Activated CD8-positive, alpha-beta memory T cell treated with anti-CD3 and anti-CD28 coated beads for 36 hours (primary cell): ENCODE measurements around the gene COL3A1. TPM values are rescaled to one million over a fixed set of nuclear protein-coding genes. Genes with fewer than 3 reads are reported as not detected.

Experiments used
- CTCF ChIA-PET: fragments of 350-600 bp; sonication (Branson Sonifier 250); formaldehyde crosslinking; loops from one replicate; lab custom pipeline; 2021; ENCODE audit warnings: antibody characterized with exemption; lab: Charles Lee
- POLR2A ChIA-PET: fragments of 350-600 bp; sonication (Branson Sonifier 250); formaldehyde crosslinking; loops from one replicate; lab custom pipeline; 2021; ENCODE audit warnings: antibody characterized with exemption; lab: Charles Lee
- total RNA-seq, 2 experiments: library from RNA; stranded (reverse); gene quantifications; one replicate each; pipeline ENCODE4 v1.2.3, GENCODE V29; 2021

COL3A1 gene
- under 1 TPM in 1 of 2 experiments, not detected in 1; 0.13 TPM for total RNA-seq

DNA sequence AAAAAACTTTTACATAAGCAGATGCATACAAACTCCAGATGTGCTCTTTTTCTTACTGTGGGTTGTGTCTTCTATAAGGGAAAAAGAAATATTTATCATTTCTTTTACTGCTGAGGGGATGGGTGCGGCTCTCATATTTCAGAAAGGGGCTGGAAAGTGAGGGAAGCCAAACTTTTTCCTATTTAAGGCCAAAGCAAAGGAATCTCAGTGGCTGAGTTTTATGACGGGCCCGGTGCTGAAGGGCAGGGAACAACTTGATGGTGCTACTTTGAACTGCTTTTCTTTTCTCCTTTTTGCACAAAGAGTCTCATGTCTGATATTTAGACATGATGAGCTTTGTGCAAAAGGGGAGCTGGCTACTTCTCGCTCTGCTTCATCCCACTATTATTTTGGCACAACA is at the start of gene COL3A1:
Gene COL3A1 (plus strand): TSS at position 210 of the 400 bp plus-strand sequence. CDS start 117 bp downstream, at position 327.
- ChIA-PET CTCF (no interaction called here), POLR2A (no interaction called here)

DNA sequence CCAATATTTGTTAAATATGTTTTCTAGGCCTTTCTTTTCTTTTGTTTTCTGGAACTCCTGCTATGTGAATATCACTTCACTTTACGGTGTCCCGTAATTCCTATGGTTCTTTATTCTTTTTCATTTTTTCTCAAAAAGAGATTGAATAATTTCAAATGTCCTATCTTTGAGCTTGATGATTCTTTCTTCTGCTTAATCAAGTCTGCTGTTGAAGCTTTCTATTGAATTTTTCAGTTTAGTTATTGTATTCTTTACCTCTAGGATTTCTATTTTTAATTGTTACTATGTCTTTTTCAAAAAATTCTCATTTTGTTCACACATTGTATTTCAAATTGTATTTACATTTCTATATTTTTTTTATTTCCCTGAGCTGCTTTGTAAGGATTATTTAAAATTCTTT is 45.5 kb upstream of the COL3A1 start:
- ChIA-PET CTCF (no interaction called here), POLR2A (no interaction called here)

DNA sequence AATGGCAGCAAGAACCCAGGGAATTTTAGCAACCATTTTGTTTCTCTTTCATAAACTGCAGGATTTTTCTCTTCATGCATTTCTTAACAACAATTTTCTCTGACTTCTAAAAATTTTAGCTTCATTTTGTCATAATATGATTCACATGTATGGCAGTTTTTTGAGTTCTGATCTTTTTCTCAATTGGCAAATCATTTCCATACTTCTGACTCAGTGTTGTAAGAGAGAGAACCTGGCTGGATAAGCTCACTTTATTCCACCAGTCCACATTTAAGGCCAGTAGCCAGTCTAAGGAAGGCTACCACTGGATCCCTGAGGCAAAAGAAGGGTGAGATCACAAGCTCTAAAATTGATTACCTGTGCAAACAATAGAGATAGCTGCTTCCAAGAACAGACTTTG is 42.8 kb upstream of the COL3A1 start:
- ChIA-PET CTCF (no interaction called here), POLR2A (no interaction called here)

DNA sequence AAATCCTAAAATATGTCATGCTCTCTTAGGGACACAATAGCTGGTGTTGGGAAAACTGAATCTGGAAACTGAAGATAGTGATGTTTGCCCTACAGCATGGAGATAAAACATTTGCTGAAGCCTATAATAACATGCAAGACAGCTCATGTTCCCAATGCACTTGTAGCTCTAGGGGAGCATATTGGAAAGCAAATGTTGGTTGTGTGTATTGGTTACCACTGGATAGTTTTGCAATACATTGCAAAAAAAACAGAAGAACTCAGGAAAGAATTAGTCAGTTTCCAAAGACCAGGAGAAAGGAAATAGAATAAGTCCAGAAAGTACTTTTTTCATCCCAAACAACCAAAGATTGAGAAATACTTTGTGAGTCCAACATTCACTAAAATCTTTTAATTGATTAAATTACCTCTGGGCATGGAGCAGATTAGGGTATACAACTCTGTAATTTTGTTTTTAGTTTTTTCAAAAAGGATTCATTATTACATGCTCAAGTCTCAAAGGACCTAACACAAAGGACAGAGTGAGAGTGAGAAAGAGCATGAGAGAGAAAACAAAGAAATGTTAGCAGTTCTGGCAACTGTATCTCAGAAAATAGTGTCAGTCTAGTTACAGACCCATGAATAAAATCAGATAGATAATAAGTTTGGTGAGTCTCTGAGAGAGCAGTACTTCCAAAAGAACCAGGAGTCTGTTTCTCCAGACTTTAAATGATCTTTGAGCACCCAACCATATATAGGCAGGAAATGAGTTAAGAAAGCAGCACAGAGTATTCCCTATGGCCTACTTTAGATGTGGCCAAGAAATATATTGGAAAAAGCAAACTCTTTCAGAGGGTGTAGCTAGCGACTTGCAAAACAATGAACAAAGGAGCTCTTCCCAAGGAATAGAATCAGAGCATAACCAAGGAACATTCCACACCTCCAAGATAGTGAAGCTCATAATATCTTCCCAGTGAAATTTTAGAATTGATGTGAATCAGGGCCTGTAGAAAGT is 36.6 kb upstream of the COL3A1 start:
- ChIA-PET CTCF (no interaction called here), POLR2A (no interaction called here)

DNA sequence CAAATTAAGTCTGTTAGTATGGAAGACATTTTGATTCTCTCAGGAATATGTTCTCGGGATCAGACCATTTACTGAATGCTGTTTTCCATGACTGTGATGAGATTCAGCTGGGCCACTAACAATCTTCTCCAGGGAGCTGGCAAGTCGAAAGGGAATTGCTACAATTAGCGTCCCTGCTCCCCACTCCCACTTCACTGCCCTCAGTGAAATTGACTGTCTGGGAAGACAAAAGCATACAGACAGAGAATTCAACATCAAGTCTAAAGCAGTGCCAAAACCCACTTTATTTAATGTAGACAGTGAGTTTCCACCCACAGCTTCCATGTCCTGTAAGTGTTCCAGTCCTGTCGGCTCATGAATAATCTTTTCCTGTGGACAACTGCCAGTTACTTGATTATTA is 34.0 kb upstream of the COL3A1 start:
- ChIA-PET POLR2A (no interaction called here), CTCF (no interaction called here)

DNA sequence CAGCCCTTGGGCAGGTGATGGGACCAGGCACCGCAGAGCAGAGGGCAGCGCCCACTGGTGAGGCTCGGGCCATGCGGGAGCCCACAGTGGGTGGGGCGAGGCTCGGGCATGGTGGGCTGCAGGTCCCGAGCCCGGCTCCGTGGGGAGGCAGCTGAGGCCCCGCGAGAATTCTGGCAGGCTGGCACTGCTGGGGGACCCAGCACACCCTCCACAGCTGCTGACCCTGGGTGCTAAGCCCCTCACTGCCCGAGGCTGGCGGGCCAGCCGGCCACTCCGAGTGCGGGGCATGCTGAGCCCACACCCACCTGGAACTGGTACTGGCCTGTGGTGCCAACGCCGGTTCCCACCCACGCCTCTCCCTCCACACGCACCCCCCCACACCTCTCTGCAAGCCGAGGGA is 29.7 kb upstream of the COL3A1 start:
- POLR2A ChIA-PET = no interaction called here
- CTCF ChIA-PET = no interaction called here

DNA sequence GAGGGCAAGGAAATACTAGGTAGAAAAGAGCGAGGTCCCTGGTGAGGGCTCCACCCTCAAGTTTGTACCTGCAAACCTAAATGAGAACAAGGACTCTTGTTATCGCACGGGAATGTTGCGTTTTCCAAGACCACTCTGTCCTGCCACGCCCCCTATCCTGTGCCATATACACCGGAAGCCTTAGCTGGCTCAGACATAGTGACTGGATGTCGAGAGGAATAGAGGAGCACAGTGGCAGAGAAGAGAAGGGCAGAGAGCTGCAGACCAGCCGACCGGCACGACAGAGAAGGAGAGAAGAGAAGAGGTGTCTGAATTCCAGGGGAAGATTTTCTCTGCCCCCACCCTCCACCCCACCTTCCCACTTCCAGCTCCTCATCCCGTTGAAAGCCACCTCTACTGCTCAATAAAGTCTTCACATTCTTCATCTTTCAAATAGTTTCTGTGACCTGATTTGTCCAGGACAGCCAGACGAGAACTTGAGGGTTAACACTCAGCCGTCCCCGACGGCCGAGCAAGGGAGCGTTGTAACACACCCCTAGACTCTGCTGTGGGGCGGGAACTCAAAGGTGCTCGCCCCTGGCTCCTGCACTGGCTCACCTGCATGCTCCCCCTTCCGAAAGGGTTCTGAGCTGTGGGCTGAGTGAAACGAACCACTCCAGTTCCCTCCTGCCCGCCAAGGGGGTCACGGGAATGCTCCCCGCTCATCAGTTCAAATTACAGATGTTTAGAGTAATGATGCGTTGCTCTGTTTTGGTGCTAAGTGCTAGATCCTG is 24.9 kb upstream of the COL3A1 start:
- POLR2A ChIA-PET = no interaction called here
- CTCF ChIA-PET = no interaction called here

DNA sequence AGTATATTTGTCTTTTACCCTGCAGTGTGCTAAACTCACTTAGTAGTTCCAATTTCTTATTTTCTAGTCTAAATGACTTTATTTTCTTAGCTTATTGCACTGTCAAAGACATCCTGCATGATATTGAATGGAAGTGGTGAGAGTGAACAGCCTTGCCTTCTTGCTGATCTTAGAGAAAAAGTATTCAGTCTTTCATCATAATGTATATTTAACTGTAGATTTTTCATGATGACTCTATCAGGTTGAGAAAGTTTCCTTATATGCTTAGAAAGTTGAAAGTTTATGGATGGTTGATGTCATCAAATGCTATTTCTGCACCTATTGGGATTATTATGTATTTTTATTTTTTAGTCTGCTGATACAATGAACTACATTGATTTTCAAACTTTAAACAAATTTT is 21.3 kb upstream of the COL3A1 start:
- ChIA-PET CTCF (no interaction called here), POLR2A (no interaction called here)

DNA sequence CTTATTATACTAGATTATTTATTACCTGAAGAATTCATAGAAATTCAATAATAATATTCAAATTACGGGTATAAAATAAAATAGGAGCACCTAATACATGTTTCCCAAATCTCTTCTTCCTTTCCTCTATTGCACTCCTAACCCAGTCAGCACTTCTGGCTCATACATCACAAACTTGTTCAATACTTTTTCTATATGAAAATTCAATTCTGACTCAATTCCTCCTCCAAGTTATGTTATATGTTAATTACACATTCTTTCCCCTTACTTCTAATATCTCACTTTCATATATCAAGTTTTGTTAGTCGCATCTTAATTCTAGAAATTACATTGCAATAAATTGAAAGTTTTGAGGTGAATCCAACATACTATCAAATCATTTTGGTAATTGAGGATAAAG is 17.9 kb upstream of the COL3A1 start:
- ChIA-PET POLR2A (no interaction called here), CTCF (no interaction called here)

DNA sequence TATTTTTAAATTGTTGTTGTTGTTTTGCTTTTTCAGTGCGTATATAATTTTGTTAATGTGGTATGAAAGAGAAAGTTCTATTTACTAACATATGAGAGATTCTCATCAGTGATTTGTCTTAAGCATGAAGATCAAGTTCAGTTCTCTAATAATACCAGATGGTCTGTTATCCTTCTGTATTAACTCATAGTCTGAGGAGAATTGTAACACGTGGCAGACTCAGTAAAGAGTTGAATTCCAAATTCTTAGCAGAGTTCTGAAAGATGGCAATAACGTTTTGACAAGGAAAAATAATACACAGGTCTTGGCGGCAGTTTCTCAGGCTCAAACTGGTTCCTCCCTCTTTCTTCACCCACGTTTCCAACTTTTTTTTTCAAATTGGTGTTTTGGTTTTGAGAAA is 17.2 kb upstream of the COL3A1 start:
- POLR2A ChIA-PET = no interaction called here

DNA sequence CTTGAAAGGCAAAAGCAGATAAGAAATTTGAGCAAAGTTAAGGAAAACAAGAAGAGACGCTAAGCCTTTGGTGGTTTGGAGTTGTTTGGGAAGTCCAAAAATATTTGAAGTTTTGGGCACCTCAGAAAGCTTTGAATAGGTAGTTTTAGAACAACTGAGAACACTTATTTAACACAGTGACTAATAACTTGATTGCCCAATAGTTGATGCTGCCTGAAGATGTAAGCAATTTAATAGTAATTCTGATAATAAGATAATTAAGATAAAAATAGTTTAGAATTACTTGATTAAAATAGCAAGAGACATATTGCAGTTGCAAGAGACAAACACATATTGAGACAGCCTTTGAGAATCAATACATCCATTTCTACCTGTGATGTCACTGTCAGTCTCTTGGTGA is 16.5 kb upstream of the COL3A1 start:
- POLR2A ChIA-PET = no interaction called here

More for the DNA sequence above, 17.2 kb upstream of the COL3A1 start:
- CTCF ChIA-PET = no interaction called here

DNA sequence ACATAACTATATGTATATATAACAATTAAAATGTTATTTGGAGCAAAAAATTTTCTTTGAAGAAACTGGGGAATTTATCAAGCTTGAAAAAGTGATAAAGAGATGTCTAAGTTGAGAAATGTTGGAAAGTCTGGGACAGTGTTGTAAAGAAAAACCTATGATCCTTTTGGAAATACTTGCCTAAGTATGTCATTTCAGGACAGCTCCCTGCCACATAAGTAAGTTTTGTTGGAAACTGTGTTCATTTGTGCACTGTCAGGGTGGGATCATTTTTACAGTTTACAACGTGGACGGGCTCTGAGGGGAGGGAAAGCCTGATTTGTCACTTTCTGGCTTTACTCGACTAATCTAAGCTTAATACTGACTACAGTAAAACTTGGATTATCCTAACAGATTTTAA is 10.4 kb upstream of the COL3A1 start:
- POLR2A ChIA-PET = no interaction called here
- CTCF ChIA-PET = no interaction called here

More for the DNA sequence above, 16.5 kb upstream of the COL3A1 start:
- CTCF ChIA-PET = no interaction called here

DNA sequence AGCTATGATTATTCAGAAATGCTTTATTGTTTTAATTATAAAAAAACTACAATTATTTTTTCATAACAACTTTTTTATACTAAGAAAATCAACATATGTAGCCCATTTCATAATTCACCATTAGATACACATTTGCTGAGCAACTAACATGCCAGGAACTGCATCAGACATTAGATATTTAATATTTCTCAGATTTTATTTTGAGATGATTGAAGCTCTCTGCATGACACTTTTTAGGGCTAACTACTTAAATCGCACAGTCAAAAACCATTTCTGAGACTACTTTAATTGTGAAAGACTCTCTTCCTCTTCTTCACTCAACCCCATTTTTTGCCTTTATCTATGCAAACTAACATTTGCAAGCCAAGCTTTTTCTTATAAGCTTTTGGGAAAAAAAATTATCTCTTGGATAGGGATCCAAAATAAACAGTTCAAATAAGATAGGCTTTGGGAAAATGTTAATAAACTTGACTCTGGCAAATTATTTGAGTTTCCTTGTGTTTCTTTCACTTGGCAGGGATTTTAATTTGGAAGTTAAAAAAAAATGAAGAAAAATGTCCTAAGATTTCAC is 9.1 kb upstream of the COL3A1 start:
- POLR2A ChIA-PET = no interaction called here
- CTCF ChIA-PET = no interaction called here

DNA sequence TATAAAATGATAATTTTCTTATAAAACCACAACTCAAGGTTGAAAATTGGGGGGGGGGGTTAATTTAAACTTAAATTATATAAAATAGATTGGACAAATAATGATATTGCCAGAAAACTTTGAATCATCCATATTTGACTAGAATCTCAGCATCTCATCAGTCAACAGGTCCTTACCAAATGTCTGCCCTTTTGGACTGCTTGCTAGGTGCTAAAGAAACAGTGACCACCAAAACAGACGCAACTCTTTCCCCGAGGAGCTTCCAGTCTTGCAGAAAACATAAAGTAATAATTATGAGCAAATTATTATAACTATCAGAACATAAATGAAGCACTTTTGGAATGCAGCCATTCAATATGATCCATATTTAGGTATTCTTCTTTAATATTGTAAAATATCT is 8.6 kb upstream of the COL3A1 start:
- POLR2A ChIA-PET = no interaction called here

DNA sequence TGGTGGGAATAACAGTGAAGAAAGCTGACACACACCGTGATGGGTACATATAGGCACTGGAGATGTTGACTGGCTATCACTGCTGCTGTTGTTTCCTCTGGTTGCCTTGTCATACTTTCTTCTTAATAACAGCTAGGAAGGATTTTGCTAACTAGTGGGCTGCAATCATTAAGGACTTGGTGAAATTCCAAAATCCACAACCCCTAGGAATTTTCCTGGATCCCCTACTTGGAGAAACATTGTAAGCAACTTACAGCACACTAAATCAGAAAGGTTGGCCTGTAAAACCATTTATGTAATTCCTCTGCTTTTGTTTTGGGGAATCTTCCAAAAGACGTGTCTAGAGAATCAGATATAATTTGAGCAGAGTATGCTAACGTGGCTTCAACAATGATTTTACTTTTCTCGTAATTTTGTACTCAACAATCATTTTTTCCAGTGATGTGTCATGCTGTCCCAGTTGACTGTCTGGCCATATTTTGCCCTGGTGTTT is 8.0 kb upstream of the COL3A1 start:
- CTCF ChIA-PET = no interaction called here
- POLR2A ChIA-PET = no interaction called here

More for the DNA sequence above, 8.6 kb upstream of the COL3A1 start:
- CTCF ChIA-PET = no interaction called here

DNA sequence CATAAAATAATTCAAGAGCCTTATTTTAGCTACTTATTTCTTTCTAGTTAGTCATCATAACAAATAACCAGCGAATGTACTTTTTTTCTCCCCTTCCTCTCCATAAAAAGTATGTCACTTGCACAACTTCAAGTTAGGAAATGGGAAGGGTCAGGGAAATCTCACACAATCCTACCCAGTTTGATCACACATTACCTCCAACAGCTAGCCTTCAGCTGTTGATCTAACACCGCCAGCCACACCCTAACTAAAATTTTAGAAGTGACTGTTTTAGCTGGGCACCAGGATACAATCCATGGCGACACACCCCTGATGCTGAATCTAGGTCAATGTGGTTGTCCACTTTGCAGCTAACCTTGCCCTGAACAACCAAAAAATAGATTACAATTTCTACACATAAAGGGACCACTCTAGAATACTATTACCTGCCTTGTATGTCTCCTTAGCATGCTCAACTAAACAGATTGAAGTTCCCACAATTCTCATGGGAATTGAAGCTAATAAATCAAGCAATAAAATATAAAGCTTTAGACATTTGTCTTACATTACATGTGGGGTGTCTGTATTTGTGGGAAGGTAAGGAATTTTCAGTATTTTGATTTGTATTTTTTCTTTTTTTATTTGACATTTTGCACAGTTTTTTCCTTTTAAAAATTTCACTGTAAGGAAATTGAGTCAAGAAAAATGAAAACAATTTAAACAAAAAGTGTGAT is 7.3 kb upstream of the COL3A1 start:
- POLR2A ChIA-PET = no interaction called here
- CTCF ChIA-PET = no interaction called here

DNA sequence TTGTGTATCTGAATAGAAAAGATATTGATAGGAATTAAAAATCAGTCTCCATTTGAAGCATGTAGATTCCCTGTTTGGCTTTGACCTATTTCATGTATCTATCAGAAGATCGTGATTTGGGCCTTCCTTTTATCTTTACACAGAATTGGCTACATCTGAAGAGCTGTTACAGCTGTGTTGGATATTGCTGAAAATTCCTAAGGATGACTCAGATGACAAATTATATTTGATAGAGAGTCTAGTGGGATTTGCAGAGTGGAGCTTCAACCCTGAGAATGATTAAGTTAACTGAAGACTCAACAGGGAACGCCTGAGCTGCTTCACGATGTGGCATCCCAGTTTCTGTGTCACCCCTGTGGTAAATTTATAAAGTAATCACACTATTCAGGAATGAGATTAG is 4.9 kb upstream of the COL3A1 start:
- ChIA-PET CTCF (no interaction called here), POLR2A (no interaction called here)

DNA sequence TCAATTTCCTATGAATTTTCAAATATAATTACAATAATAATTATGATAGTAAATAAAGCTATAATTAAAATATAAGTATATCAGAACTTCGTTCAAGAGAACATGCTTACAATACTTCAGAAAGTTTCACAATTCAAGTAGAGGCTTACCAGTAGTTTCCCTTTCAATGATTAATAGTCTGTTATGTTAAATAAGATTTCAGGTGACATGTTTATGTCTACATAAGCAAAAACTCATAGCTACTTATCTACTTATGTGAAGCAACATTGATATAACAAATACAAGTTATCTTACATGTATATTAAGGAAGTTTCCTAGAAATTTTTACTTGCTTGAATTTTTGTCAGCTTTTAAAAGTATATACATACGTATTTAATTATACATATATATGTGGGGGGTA is 4.5 kb upstream of the COL3A1 start:
- ChIA-PET CTCF (no interaction called here), POLR2A (no interaction called here)

DNA sequence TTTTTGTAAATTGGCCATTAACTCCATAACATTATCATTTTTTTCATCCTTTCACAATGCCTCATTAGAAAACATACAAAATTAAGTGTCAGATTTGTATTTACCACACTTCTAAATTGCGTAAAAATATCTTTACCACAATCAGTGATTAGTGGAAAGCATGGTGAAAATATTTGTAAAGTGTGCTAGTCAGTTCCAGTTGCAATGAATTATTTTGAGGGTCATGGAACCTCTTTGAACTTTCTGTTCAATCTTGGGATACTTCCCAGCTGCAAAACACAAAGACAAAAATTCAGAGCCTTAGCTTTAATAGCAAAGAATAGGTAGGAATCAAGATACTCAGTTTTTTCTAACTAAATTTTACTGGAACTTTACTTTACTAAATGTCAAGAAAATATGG is 4.0 kb upstream of the COL3A1 start:
- POLR2A ChIA-PET = no interaction called here
- CTCF ChIA-PET = no interaction called here
